AG04450 (cell line): ENCODE measurements around the gene FCHSD1. TPM values are rescaled to one million over a fixed set of nuclear protein-coding genes. Genes with fewer than 3 reads are reported as not detected.

Source experiments
- CTCF ChIA-PET: fragments of 300-600, 350-600 bp; formaldehyde crosslinking; extraction: SDS; loops from one replicate; lab custom pipeline; 2022; ENCODE audit warnings: antibody characterized with exemption, inconsistent platforms; lab: Charles Lee
- POLR2A ChIA-PET: fragments of 350-600 bp; formaldehyde crosslinking; extraction: SDS; loops from one replicate; lab custom pipeline; 2021; ENCODE audit warnings: antibody characterized with exemption, inconsistent platforms; lab: Yijun Ruan, JAX
- DNase-seq: peaks from one replicate; pipeline ENCODE4 v3.0.0-alpha.2; 2011; ENCODE audit warnings: low read depth, low spot score
- H3K27ac ChIP-seq: one replicate; pipeline ENCODE4 v1.5.1; 2012; ENCODE audit warnings: low read depth, low read length, control low read depth
- H3K27me3 ChIP-seq: one replicate; pipeline ENCODE4 v1.6.0; 2012; ENCODE audit warnings: low read length; ENCODE audit not compliant: control insufficient read depth, insufficient read depth
- H3K4me3 ChIP-seq: 2 replicates; pipeline ENCODE4 v1.5.1; 2011; ENCODE audit warnings: mild to moderate bottlenecking, low read depth, low read length, control low read depth
- H3K9me3 ChIP-seq: 2 replicates; pipeline ENCODE4 v1.5.1; 2012; ENCODE audit warnings: low read length; ENCODE audit not compliant: control insufficient read depth, insufficient read depth
- CTCF ChIP-seq: IDR thresholded peaks from 2 replicates; pipeline ENCODE4 v1.5.1; 2011; ENCODE audit warnings: low read depth, low read length, control low read depth, inconsistent platforms
- polyA plus RNA-seq: library from polyadenylated mRNA; depleted of rRNA; stranded (reverse); fragments of >200 nt; gene quantifications from 2 replicates; pipeline ENCODE4 v1.2.3, GENCODE V29; 2011

FCHSD1 gene
- polyA plus RNA-seq, 1 experiment: 28.1 TPM

DNA sequence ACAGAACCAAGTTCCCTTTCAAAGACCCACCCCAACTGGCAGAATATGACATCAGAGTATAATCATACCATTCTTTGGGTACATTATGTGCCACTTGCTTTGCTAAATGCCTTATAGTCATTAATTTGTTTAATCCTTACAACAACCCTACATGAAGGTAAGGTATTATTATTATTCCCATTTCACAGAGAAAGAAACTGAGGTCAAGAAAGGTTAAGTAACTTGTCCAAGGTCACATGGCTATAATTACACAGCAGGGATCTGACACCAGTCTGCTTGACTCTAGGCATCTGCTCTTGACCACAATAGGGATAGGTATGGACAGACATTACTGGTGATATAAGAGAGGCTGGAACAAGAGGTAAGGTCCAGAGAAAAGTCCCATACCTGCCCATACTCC lies 1.2 kb downstream of the FCHSD1 start:
- no peak for DNase-seq
- ChIA-PET CTCF (no interaction called here), POLR2A (no interaction called here)
- no peak for TF ChIP-seq CTCF
- no peaks in the 10 kb centered on the region for H3K9me3 ChIP-seq
- H3K27ac ChIP-seq: no peak overlapping the region
- H3K4me3 ChIP-seq: peak overlapping the region; percentile 85; the same call in 1 of the 2 replicates
- no peaks in the 10 kb centered on the region for H3K27me3 ChIP-seq

- no peak for TF ChIP-seq CTCF
- H3K27me3 ChIP-seq: no peaks in the 10 kb centered on the region
- CTCF ChIA-PET: interaction anchor here (0.5 to 1.6 kb wide), 3 partner anchors 16 to 57 kb away, joined by 3 to 4 read pairs (median 3); partner anchors contain the start of gene DIAPH1
- no peaks in the 10 kb centered on the region for H3K9me3 ChIP-seq
- DNase-seq: no peak
- H3K27ac ChIP-seq: no peak overlapping the region
- H3K4me3 ChIP-seq: no peak overlapping the region
- POLR2A ChIA-PET: no interaction called here
Observed at GRCh38 chr5:141649056-141649688, 2.0 kb downstream of the FCHSD1 start.

DNA sequence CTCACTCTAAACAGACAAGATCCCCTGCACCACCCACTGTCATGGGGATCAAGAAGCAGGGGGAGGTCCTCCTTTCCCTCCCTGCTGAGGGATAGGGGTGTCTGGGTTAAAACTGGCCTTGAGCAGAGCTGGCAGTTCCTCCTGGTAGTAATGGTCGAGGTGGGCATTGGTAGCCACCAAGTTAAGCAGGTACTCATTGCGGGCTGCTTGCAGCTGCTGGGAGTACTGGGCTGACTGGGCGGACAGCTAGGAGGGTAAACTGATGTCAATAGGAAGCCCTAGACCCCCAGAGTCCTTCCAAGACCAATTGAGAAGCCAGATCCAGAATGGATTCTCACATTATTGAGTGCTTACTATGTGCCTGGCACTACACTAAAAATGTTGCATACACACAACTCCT lies 3.4 kb downstream of the FCHSD1 start:
- Histone ChIP-seq H3K27ac (no peak overlapping the region), H3K9me3 (no peaks in the 10 kb centered on the region), H3K27me3 (no peaks in the 10 kb centered on the region), H3K4me3 (no peak overlapping the region)
- DNase-seq: no peak
- no peak for TF ChIP-seq CTCF
- POLR2A ChIA-PET: no interaction called here
- CTCF ChIA-PET: interaction anchor here (1.0 kb wide), 1 partner anchor 56 kb away, joined by 3 read pairs; no protein-coding TSS in a partner anchor

GRCh38 chr5:141647242-141647641 lies 4.0 kb downstream of the FCHSD1 start:
- H3K27me3 ChIP-seq: no peaks in the 10 kb centered on the region
- ChIA-PET CTCF (interaction anchor here (1.0 kb wide), 1 partner anchor 55 kb away, joined by 3 read pairs; no protein-coding TSS in a partner anchor), POLR2A (no interaction called here)
- H3K27ac ChIP-seq: no peak overlapping the region
- DNase-seq: no peak
- no peak for TF ChIP-seq CTCF
- no peaks in the 10 kb centered on the region for H3K9me3 ChIP-seq
- H3K4me3 ChIP-seq: no peak overlapping the region

DNA sequence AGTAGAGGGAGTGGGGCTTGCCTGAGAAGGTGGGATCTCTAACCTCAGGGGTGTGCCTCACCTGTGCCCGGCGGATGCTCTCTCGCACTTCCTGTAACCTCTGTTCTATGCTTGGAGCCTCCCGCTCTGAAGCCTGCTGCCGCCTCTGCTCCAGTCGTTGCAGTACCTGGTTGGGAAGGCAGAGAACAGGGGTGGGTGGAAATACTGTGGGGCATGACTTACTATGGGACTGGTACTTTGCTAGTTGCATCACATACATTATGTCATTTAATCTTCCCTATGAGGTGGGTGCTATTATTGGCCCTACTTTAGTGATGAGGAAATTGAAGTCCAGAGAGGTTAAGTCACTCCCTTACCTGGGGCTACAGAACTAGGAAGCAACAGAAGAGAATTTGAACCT lies 5.2 kb downstream of the FCHSD1 start:
- Histone ChIP-seq H3K27ac (no peak overlapping the region), H3K9me3 (no peaks in the 10 kb centered on the region), H3K4me3 (no peak overlapping the region), H3K27me3 (no peaks in the 10 kb centered on the region)
- TF ChIP-seq CTCF: no peak
- CTCF ChIA-PET: interaction anchor here (1.1 kb wide), 1 partner anchor 27 kb away, joined by 6 read pairs; the partner anchor contains the start of gene DIAPH1
- POLR2A ChIA-PET: no interaction called here
- DNase-seq: no peak
